Mesenchymal stem cell (in vitro differentiated cells and primary cell): ENCODE measurements around the gene PKP4.
A peak's percentile ranks its signal among the peaks of the same experiment; 100 is the strongest.

Source experiments
- DNase-seq: peaks from one replicate; pipeline ENCODE4 v3.0.0-alpha.2; 2013
- H2AFZ ChIP-seq: one replicate; pipeline ENCODE4 v1.6.1; 2013; ENCODE audit warnings: low read depth, mild to moderate bottlenecking, control low read depth, inconsistent platforms, low read length, moderate library complexity
- H2AK5ac ChIP-seq: 2 replicates; pipeline ENCODE4 v1.6.1; 2013; ENCODE audit warnings: low read length, moderate library complexity, mild to moderate bottlenecking, inconsistent platforms; ENCODE audit not compliant: severe bottlenecking
- H2BK120ac ChIP-seq: one replicate; pipeline ENCODE4 v1.6.1; 2013; ENCODE audit warnings: low read depth, mild to moderate bottlenecking, inconsistent platforms, low read length, moderate library complexity
- H2BK12ac ChIP-seq, 2 experiments: one replicate each; pipeline ENCODE4 v1.6.1; 2013; ENCODE audit warnings: inconsistent platforms in 2 of 2, low read length in 2 of 2, mild to moderate bottlenecking in 2 of 2, moderate library complexity in 2 of 2, control low read depth in 1 of 2
- H2BK15ac ChIP-seq: one replicate; pipeline ENCODE4 v1.6.1; 2013; ENCODE audit warnings: mild to moderate bottlenecking, low read depth, inconsistent platforms; ENCODE audit not compliant: poor library complexity, severe bottlenecking
- H2BK5ac ChIP-seq: 2 replicates; pipeline ENCODE4 v1.6.1; 2013; ENCODE audit warnings: low read depth, mild to moderate bottlenecking, low read length, control low read depth, inconsistent platforms; ENCODE audit not compliant: poor library complexity, severe bottlenecking
- H3K14ac ChIP-seq, 2 experiments: one replicate each; pipeline ENCODE4 v1.6.1; 2013; ENCODE audit warnings: inconsistent platforms in 2 of 2, low read length in 2 of 2, control low read depth in 1 of 2, mild to moderate bottlenecking in 1 of 2, moderate library complexity in 1 of 2
- H3K18ac ChIP-seq, 2 experiments: one replicate each; pipeline ENCODE4 v1.6.1; 2013; ENCODE audit warnings: inconsistent platforms in 2 of 2, low read length in 2 of 2, control low read depth in 1 of 2, low read depth in 1 of 2, mild to moderate bottlenecking in 1 of 2
- H3K23ac ChIP-seq, 2 experiments: one replicate each; pipeline ENCODE4 v1.6.1; 2013; ENCODE audit warnings: inconsistent platforms in 2 of 2, low read length in 2 of 2, mild to moderate bottlenecking in 2 of 2, moderate library complexity in 2 of 2, control low read depth in 1 of 2
- H3K27ac ChIP-seq: 2 replicates; pipeline ENCODE4 v1.5.1; 2013; ENCODE audit warnings: mild to moderate bottlenecking, moderate library complexity, low read length, control low read depth, inconsistent platforms; ENCODE audit not compliant: poor library complexity, severe bottlenecking
- H3K27me3 ChIP-seq, 2 experiments: 2 replicates each; pipeline versions ENCODE4 v1.6.1 to v1.7.0; 2013; ENCODE audit warnings: low read length in 2 of 2, mild to moderate bottlenecking in 2 of 2, moderate library complexity in 2 of 2, control low read depth in 1 of 2, inconsistent platforms in 1 of 2; ENCODE audit not compliant: control insufficient read depth in 1 of 2, insufficient read depth in 1 of 2
- H3K36me3 ChIP-seq, 2 experiments: 2 replicates each; pipeline versions ENCODE4 v1.6.1 to v1.7.0; 2013; ENCODE audit warnings: low read length in 2 of 2, control low read depth in 1 of 2, inconsistent platforms in 1 of 2, low read depth in 1 of 2, mild to moderate bottlenecking in 1 of 2; ENCODE audit not compliant: insufficient read depth in 2 of 2, control insufficient read depth in 1 of 2
- H3K4ac ChIP-seq, 2 experiments: one replicate each; pipeline ENCODE4 v1.6.1; 2013; ENCODE audit warnings: inconsistent platforms in 2 of 2, low read length in 2 of 2, mild to moderate bottlenecking in 2 of 2, moderate library complexity in 2 of 2, control low read depth in 1 of 2, low read depth in 1 of 2
- H3K4me1 ChIP-seq: 2 replicates; pipeline ENCODE4 v1.6.1; 2013; ENCODE audit warnings: low read depth, low read length, control low read depth; ENCODE audit not compliant: control insufficient read depth, insufficient read depth
- H3K4me2 ChIP-seq: 2 replicates; pipeline ENCODE4 v1.6.1; 2013; ENCODE audit warnings: low read length, mild to moderate bottlenecking, inconsistent platforms; ENCODE audit not compliant: poor library complexity, severe bottlenecking
- H3K4me3 ChIP-seq, 2 experiments: 2 replicates each; pipeline versions ENCODE4 v1.5.1 to v1.7.0; 2013; ENCODE audit warnings: low read length in 2 of 2, mild to moderate bottlenecking in 2 of 2, control low read depth in 1 of 2, low read depth in 1 of 2; ENCODE audit not compliant: insufficient read depth in 1 of 2
- H3K79me1 ChIP-seq: replicated peaks from 2 replicates; pipeline ENCODE4 v1.6.1; 2013; ENCODE audit warnings: mild to moderate bottlenecking, control low read depth, low read length, inconsistent platforms; ENCODE audit not compliant: poor library complexity, severe bottlenecking
- H3K9ac ChIP-seq: 2 replicates; pipeline ENCODE4 v1.7.0; 2013; ENCODE audit warnings: mild to moderate bottlenecking, low read length, moderate library complexity
- H3K9me3 ChIP-seq: 2 replicates; pipeline ENCODE4 v1.7.0; 2013; ENCODE audit warnings: mild to moderate bottlenecking, low read length; ENCODE audit not compliant: control insufficient read depth
- H4K8ac ChIP-seq: one replicate; pipeline ENCODE4 v1.6.1; 2013; ENCODE audit warnings: inconsistent platforms, mild to moderate bottlenecking, low read length, moderate library complexity
- H4K91ac ChIP-seq: one replicate; pipeline ENCODE4 v1.6.1; 2013; ENCODE audit warnings: mild to moderate bottlenecking, low read length, inconsistent platforms
- WGBS: methylation state at CpG from one replicate; pipeline ENCODE4 v1.1.7; 2013; ENCODE audit warnings: mixed read lengths; 5-methylcytosine and 5-hydroxymethylcytosine counted together

PKP4 gene

DNA sequence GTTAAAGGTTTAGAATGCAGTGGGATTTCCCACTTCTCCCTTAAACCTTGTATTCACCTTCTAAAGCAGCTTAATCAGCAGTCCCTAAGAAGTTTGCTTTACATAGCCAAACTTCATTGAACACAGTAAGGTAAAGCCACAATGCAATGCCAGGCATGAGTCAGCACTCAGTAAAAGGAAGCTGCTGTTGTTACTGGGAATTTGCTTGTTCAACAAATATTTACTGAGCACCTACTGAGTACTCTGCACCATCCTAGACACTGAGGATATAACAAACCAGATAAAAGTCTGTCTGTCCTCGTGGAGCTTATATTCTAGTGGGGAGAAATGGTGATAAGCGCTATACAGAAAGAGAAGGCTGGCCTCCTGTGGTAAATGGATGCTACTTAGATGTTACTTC is 162.7 kb downstream of the PKP4 start:
- Histone ChIP-seq H3K9me3 (no peaks in the 10 kb centered on the region), H3K4me2 (no peak overlapping the region), H2BK15ac (no peak overlapping the region), H3K4ac (no peak overlapping the region), H3K27ac (peak overlapping the region; percentile 53), H3K4me1 (no peaks in the 10 kb centered on the region), H3K4me3 (no peak overlapping the region), H3K36me3 (peaks cover 10 to 37% of the 10 kb centered on the region in 2 experiments), H3K9ac (no peak overlapping the region), H3K79me1 (peaks cover 5% of the 10 kb centered on the region), H2BK12ac (no peak overlapping the region), H3K27me3 (no peaks in the 10 kb centered on the region), H4K91ac (no peak overlapping the region), H3K23ac (no peak overlapping the region), H2BK120ac (no peak overlapping the region), H3K14ac (no peak overlapping the region), H2AK5ac (no peak overlapping the region), H4K8ac (no peak overlapping the region), H2BK5ac (no peak overlapping the region), H3K18ac (peak overlapping the region in 1 of 2 experiments; percentile 57), H2AFZ (no peak overlapping the region)
- WGBS, result no CpG with 5 or more reads among the region's 2 CpGs
- peak; percentile 61 for DNase-seq

DNA sequence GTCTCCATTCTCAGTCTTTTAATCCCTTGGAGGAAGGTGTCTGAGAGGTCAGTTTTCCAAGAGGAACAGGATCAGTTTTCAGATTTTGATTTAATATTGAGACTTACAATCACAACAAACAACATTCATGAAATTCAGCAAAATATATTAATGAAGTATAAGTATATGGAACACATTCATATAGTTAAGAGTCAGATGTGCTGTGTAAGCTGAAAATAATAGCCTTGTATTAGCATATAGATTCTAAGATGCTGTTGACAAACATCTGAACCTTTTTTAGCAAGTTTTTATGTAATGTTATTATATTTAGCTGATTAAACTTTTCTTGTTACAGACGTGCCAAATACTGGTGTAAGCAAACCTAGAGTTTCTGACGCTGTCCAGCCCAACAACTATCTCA is 163.9 kb downstream of the PKP4 start:
- no peak overlapping the region for H3K4me2 ChIP-seq
- H4K8ac ChIP-seq, result no peak overlapping the region
- H3K18ac ChIP-seq, result no peak overlapping the region
- no peaks in the 10 kb centered on the region for H3K9me3 ChIP-seq
- H3K79me1 ChIP-seq, result peaks cover 11% of the 10 kb centered on the region
- H3K23ac ChIP-seq, result no peak overlapping the region
- H4K91ac ChIP-seq, result no peak overlapping the region
- no peak overlapping the region for H2BK5ac ChIP-seq
- H3K14ac ChIP-seq, result no peak overlapping the region
- no peak overlapping the region for H2AK5ac ChIP-seq
- no peak overlapping the region for H3K4ac ChIP-seq
- H3K4me1 ChIP-seq, result no peaks in the 10 kb centered on the region
- no peak overlapping the region for H2BK120ac ChIP-seq
- peaks cover 16 to 48% of the 10 kb centered on the region in 2 experiments for H3K36me3 ChIP-seq
- H2BK12ac ChIP-seq, result no peak overlapping the region
- no peak overlapping the region for H3K4me3 ChIP-seq
- no peak for DNase-seq
- no CpG with 5 or more reads among the region's 2 CpGs for WGBS
- no peak overlapping the region for H3K9ac ChIP-seq
- H3K27ac ChIP-seq, result no peak overlapping the region
- no peak overlapping the region for H2AFZ ChIP-seq
- no peaks in the 10 kb centered on the region for H3K27me3 ChIP-seq
- no peak overlapping the region for H2BK15ac ChIP-seq

GRCh38 chr2:158624071-158624667 is 167.4 kb downstream of the PKP4 start:
- Histone ChIP-seq H3K27ac (no peak overlapping the region), H3K9me3 (no peaks in the 10 kb centered on the region), H4K91ac (no peak overlapping the region), H3K27me3 (no peaks in the 10 kb centered on the region), H3K4ac (no peak overlapping the region), H3K23ac (no peak overlapping the region), H3K36me3 (peaks cover 19 to 49% of the 10 kb centered on the region in 2 experiments), H3K4me2 (no peak overlapping the region), H2BK120ac (no peak overlapping the region), H2BK12ac (no peak overlapping the region), H2BK15ac (no peak overlapping the region), H2BK5ac (no peak overlapping the region), H2AK5ac (no peak overlapping the region), H3K18ac (no peak overlapping the region), H3K9ac (no peak overlapping the region), H3K14ac (no peak overlapping the region), H3K4me3 (no peak overlapping the region), H4K8ac (no peak overlapping the region), H3K79me1 (peaks cover 13% of the 10 kb centered on the region), H3K4me1 (no peaks in the 10 kb centered on the region), H2AFZ (no peak overlapping the region)
- WGBS, result 94% methylated on average over 2 of the region's 3 CpGs
- DNase-seq, result no peak

DNA sequence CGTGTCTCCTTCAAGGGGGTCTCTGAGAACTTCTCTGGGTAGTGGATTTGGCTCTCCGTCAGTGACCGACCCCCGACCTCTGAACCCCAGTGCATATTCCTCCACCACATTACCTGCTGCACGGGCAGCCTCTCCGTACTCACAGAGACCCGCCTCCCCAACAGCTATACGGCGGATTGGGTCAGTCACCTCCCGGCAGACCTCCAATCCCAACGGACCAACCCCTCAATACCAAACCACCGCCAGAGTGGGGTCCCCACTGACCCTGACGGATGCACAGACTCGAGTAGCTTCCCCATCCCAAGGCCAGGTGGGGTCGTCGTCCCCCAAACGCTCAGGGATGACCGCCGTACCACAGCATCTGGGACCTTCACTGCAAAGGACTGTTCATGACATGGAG is 168.2 kb downstream of the PKP4 start:
- Histone ChIP-seq H3K9me3 (no peaks in the 10 kb centered on the region), H3K4me3 (no peak overlapping the region), H2BK15ac (no peak overlapping the region), H4K8ac (no peak overlapping the region), H3K14ac (no peak overlapping the region), H3K4me2 (no peak overlapping the region), H3K23ac (no peak overlapping the region), H3K4me1 (no peaks in the 10 kb centered on the region), H2AK5ac (no peak overlapping the region), H4K91ac (no peak overlapping the region), H2BK5ac (no peak overlapping the region), H3K27me3 (no peaks in the 10 kb centered on the region), H2BK120ac (no peak overlapping the region), H3K79me1 (peaks cover 13% of the 10 kb centered on the region), H3K18ac (no peak overlapping the region), H2AFZ (no peak overlapping the region), H3K36me3 (peaks cover 19 to 49% of the 10 kb centered on the region in 2 experiments), H2BK12ac (no peak overlapping the region), H3K27ac (no peak overlapping the region), H3K4ac (no peak overlapping the region), H3K9ac (no peak overlapping the region)
- no peak for DNase-seq
- 97% methylated on average over 19 of the region's 19 CpGs for WGBS
